ENCODE measurements around the gene HDC. TPM values are rescaled to one million over a fixed set of nuclear protein-coding genes. Genes with fewer than 3 reads are reported as not detected.

HDC gene
- total RNA-seq, 1 donor from 2014 or later = not detected

- no peak for DNase-seq (ENCODE audit: extremely low spot score, unreplicated experiment)
- Mint-ChIP-seq H3K27me3 (ENCODE audit: unreplicated experiment) (no peaks in the 10 kb centered on the region), H3K36me3 (ENCODE audit: unreplicated experiment) (no peaks in the 10 kb centered on the region), H3K9me3 (ENCODE audit: unreplicated experiment) (no peaks in the 10 kb centered on the region), H3K27ac (ENCODE audit: unreplicated experiment) (no peak overlapping the region), H3K4me3 (ENCODE audit: unreplicated experiment) (no peak overlapping the region), H3K4me1 (ENCODE audit: unreplicated experiment) (no peaks in the 10 kb centered on the region)
- TF ChIP-seq CTCF (IDR thresholded peaks at IDR 0.05) = no peak
Observed at GRCh38 chr15:50235794-50236193, 29.7 kb downstream of the HDC start.

- H3K27ac Mint-ChIP-seq (ENCODE audit: unreplicated experiment) = no peak overlapping the region
- H3K4me1 Mint-ChIP-seq (ENCODE audit: unreplicated experiment) = no peaks in the 10 kb centered on the region
- no peak for DNase-seq (ENCODE audit: extremely low spot score, unreplicated experiment)
- no peaks in the 10 kb centered on the region for H3K27me3 Mint-ChIP-seq (ENCODE audit: unreplicated experiment)
- no peak for TF ChIP-seq CTCF (IDR thresholded peaks at IDR 0.05)
- no peaks in the 10 kb centered on the region for H3K36me3 Mint-ChIP-seq (ENCODE audit: unreplicated experiment)
- H3K4me3 Mint-ChIP-seq (ENCODE audit: unreplicated experiment) = no peak overlapping the region
- H3K9me3 Mint-ChIP-seq (ENCODE audit: unreplicated experiment) = no peaks in the 10 kb centered on the region
Observed at GRCh38 chr15:50234764-50235163, 30.8 kb downstream of the HDC start.

GRCh38 chr15:50233192-50233736 is 32.3 kb downstream of the HDC start:
- no peak overlapping the region for H3K27ac Mint-ChIP-seq (ENCODE audit: unreplicated experiment)
- no peaks in the 10 kb centered on the region for H3K36me3 Mint-ChIP-seq (ENCODE audit: unreplicated experiment)
- no peaks in the 10 kb centered on the region for H3K27me3 Mint-ChIP-seq (ENCODE audit: unreplicated experiment)

GRCh38 chr15:50232791-50233190 is 32.7 kb downstream of the HDC start:
- no peaks in the 10 kb centered on the region for H3K9me3 Mint-ChIP-seq (ENCODE audit: unreplicated experiment)
- DNase-seq (ENCODE audit: extremely low spot score, unreplicated experiment) = no peak
- no peak overlapping the region for H3K4me3 Mint-ChIP-seq (ENCODE audit: unreplicated experiment)
- no peaks in the 10 kb centered on the region for H3K4me1 Mint-ChIP-seq (ENCODE audit: unreplicated experiment)
- no peaks in the 10 kb centered on the region for H3K27me3 Mint-ChIP-seq (ENCODE audit: unreplicated experiment)
- TF ChIP-seq CTCF (IDR thresholded peaks at IDR 0.05) = no peak
- no peak overlapping the region for H3K27ac Mint-ChIP-seq (ENCODE audit: unreplicated experiment)
- H3K36me3 Mint-ChIP-seq (ENCODE audit: unreplicated experiment) = no peaks in the 10 kb centered on the region

More at GRCh38 chr15:50233192-50233736, 32.3 kb downstream of the HDC start:
- no peak overlapping the region for H3K4me3 Mint-ChIP-seq (ENCODE audit: unreplicated experiment)
- no peaks in the 10 kb centered on the region for H3K9me3 Mint-ChIP-seq (ENCODE audit: unreplicated experiment)
- no peak for DNase-seq (ENCODE audit: extremely low spot score, unreplicated experiment)
- no peaks in the 10 kb centered on the region for H3K4me1 Mint-ChIP-seq (ENCODE audit: unreplicated experiment)
- no peak for TF ChIP-seq CTCF (IDR thresholded peaks at IDR 0.05)

- no peak overlapping the region for H3K4me3 Mint-ChIP-seq (ENCODE audit: unreplicated experiment)
- TF ChIP-seq CTCF (IDR thresholded peaks at IDR 0.05) = no peak
- no peaks in the 10 kb centered on the region for H3K4me1 Mint-ChIP-seq (ENCODE audit: unreplicated experiment)
- no peak overlapping the region for H3K27ac Mint-ChIP-seq (ENCODE audit: unreplicated experiment)
- H3K9me3 Mint-ChIP-seq (ENCODE audit: unreplicated experiment) = no peaks in the 10 kb centered on the region
- no peaks in the 10 kb centered on the region for H3K27me3 Mint-ChIP-seq (ENCODE audit: unreplicated experiment)
- H3K36me3 Mint-ChIP-seq (ENCODE audit: unreplicated experiment) = no peaks in the 10 kb centered on the region
- DNase-seq (ENCODE audit: extremely low spot score, unreplicated experiment) = no peak
Observed at GRCh38 chr15:50231761-50232160, 33.8 kb downstream of the HDC start.

Measured in osteocyte (in vitro differentiated cells).